Tibial nerve (tissue), 4 donors: Measurements from ENCODE around the gene USP8. TPM values are rescaled to one million over a fixed set of nuclear protein-coding genes. Genes with fewer than 3 reads are reported as not detected.

Source experiments
- DNase-seq, 2 donors: peaks; one replicate each; pipeline ENCODE4 v3.0.0-alpha.2; 2019; ENCODE audit warnings: low spot score in 2 of 2
- H3K27ac ChIP-seq, 4 donors: fragments of 200-600 bp; sonication (generic) in 3 of 4; one replicate each; pipeline ENCODE4 v1.5.1; 2017 to 2019; ENCODE audit warnings: mild to moderate bottlenecking in 1 of 4
- H3K27me3 ChIP-seq, 2 donors: fragments of 200-600 bp; sonication (generic) in 1 of 2; one replicate each; pipeline versions ENCODE4 v1.5.1 to v1.6.0; 2017 to 2019
- H3K36me3 ChIP-seq, 3 donors: fragments of 200-600 bp; sonication (generic); one replicate each; pipeline ENCODE4 v1.5.1; 2018 to 2019
- H3K4me1 ChIP-seq, 4 donors: fragments of 200-600 bp; sonication (generic) in 3 of 4; one replicate each; pipeline ENCODE4 v1.5.1; 2017 to 2019
- H3K4me3 ChIP-seq, 4 donors: fragments of 200-600 bp; sonication (generic) in 3 of 4; one replicate each; pipeline ENCODE4 v1.5.1; 2017 to 2019; ENCODE audit warnings: mild to moderate bottlenecking in 1 of 4, moderate library complexity in 1 of 4
- H3K9me3 ChIP-seq, 4 donors: fragments of 200-600 bp; sonication (generic) in 3 of 4; one replicate each; pipeline ENCODE4 v1.5.1; 2017 to 2019
- CTCF ChIP-seq, 5 experiments: fragments of 200-600 bp in 3 of 5; fragments of 450-650 bp in 2 of 5; sonication (generic) in 3 of 5; IDR thresholded peaks; one replicate each; pipeline ENCODE4 v1.5.1; 2016 to 2019; ENCODE audit warnings: antibody characterized with exemption in 5 of 5, mild to moderate bottlenecking in 3 of 5, moderate library complexity in 2 of 5
- EP300 ChIP-seq, 2 donors: sonication (generic); formaldehyde crosslinking; IDR thresholded peaks; one replicate each; pipeline ENCODE4 v1.6.1; 2017; ENCODE audit warnings: antibody characterized with exemption in 2 of 2, mild to moderate bottlenecking in 1 of 2
- POLR2A ChIP-seq, 2 donors: fragments of 450-650 bp; IDR thresholded peaks; one replicate each; pipeline ENCODE4 v1.6.1; 2017; ENCODE audit warnings: antibody characterized with exemption in 2 of 2, mild to moderate bottlenecking in 2 of 2, moderate library complexity in 2 of 2
- WGBS, 2 donors: methylation state at CpG; one replicate each; pipeline ENCODE4 v1.1.5; 2018; 5-methylcytosine and 5-hydroxymethylcytosine counted together
- total RNA-seq, 4 donors: library from RNA; depleted of rRNA; stranded (reverse); fragments of >200 nt; gene quantifications; one replicate each; pipeline ENCODE4 v1.1.0, GENCODE V29; 2016

Gene USP8
- total RNA-seq, 4 donors from 2014 or later: 39.8 to 97.2 (median 53.5) TPM

DNA sequence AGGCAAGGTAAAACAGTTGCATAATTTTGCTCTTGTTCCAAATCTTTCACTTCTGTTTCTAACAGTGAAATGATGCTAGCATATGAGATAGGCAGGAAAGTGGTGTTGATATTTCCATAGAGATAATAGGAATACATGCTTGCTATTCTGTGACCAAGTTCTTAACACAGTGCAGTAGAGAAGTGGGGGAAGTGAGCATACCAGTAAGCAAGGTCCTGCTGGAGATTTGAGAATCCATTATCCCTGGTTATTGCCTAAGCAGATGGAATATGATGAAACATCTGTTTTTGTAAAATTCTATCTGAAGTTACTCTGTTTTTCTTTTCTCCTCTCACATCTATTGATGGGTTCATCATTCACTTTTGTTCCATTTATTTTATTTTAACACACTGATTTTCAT lies 28.7 kb downstream of the USP8 start:
- H3K27me3 ChIP-seq: no peaks in the 10 kb centered on the region
- H3K9me3 ChIP-seq: no peaks in the 10 kb centered on the region
- no peak overlapping the region for H3K4me3 ChIP-seq
- no peak for DNase-seq
- peaks cover 0 to 10% (median 0%) of the 10 kb centered on the region in 4 donors for H3K4me1 ChIP-seq
- TF ChIP-seq EP300 (IDR thresholded peaks at IDR 0.05) (no peak), POLR2A (IDR thresholded peaks at IDR 0.05) (no peak), CTCF (IDR thresholded peaks at IDR 0.05) (no peak)
- peaks cover 0 to 33% (median 0%) of the 10 kb centered on the region in 3 donors for H3K36me3 ChIP-seq
- no peak overlapping the region for H3K27ac ChIP-seq

GRCh38 chr15:50458348-50459112 lies 34.3 kb downstream of the USP8 start:
- TF ChIP-seq POLR2A (IDR thresholded peaks at IDR 0.05): no peak
- 73 to 78% methylated on average over 7 of the region's 7 CpGs for WGBS, 2 donors
- no peak for DNase-seq
- Histone ChIP-seq H3K9me3 (no peaks in the 10 kb centered on the region), H3K4me1 (no peaks in the 10 kb centered on the region), H3K36me3 (peaks cover 0 to 67% (median 5%) of the 10 kb centered on the region in 3 donors), H3K4me3 (no peak overlapping the region), H3K27me3 (no peaks in the 10 kb centered on the region), H3K27ac (no peak overlapping the region)

DNA sequence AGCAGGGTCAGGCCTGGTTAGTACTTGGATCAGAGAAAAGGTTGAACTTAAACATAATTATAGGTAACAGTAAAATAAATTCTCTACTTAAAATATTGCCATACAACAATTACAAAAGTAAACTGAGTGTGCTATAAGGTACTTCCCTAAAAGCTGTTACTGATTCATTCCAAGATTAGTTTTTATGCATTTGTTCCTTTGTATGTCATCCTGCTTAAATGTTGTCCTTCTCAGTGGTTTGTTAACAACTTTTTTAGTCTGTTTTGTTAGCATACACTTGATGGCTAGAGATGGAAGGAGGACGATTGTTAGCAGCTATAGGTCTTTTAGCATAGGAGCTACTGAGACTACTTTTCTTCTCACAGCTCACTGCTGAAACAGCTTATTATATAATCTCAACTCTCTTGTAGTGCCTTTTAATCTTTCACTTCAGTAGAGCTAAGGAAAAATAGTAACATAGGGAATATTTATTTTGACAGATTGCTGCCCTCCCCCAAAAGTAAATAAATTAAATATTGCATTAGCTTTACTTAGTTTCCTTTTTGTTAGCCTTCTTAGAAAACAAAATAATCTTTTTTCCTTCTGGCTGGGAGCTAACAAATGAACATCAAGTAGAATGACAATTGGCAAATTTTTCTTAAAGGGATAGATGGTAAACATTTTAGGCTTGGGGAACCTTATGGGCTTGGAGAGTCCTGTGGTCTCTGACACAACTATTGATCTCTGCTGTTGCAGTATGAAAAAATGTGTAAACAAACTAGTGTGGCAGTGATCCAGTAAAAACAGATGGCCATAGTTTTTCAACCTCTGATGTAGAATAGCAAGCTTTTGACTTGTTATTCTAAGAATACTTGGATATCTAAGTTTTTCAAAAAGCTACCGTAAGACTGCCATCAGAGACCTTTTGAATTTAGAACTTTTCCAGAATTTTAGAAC lies 39.5 kb downstream of the USP8 start:
- Histone ChIP-seq H3K4me3 (no peak overlapping the region), H3K36me3 (peaks cover 3 to 63% (median 11%) of the 10 kb centered on the region in 3 donors), H3K4me1 (no peaks in the 10 kb centered on the region), H3K9me3 (no peaks in the 10 kb centered on the region), H3K27me3 (no peaks in the 10 kb centered on the region), H3K27ac (no peak overlapping the region)
- no peak for DNase-seq
- WGBS, 2 donors: 43 to 53% methylated on average over 2 of the region's 2 CpGs
- TF ChIP-seq EP300 (IDR thresholded peaks at IDR 0.05) (no peak), CTCF (IDR thresholded peaks at IDR 0.05) (no peak), POLR2A (IDR thresholded peaks at IDR 0.05) (no peak)

DNA sequence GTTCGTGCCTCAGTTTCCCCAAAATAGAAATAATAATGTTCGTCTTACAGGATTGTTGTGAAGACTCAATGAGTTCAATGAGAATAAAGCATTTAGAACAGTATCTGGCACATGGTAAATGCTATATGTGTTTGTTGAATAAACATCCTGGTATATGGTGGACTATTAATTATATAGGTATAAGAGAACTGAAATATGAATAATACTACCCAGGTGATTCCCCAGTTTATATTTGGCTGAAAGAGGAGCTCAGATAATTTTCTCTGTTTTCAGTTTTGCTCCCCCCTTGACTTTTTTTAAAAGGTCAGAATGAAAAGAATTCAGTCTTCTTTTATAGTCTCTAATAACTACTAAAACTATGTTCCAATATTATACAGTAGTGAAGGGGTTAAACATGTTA lies 46.9 kb downstream of the USP8 start:
- no peaks in the 10 kb centered on the region for H3K27me3 ChIP-seq
- no peak overlapping the region for H3K27ac ChIP-seq
- TF ChIP-seq POLR2A (IDR thresholded peaks at IDR 0.05) (no peak), EP300 (IDR thresholded peaks at IDR 0.05) (no peak), CTCF (IDR thresholded peaks at IDR 0.05) (no peak)
- H3K36me3 ChIP-seq: peaks cover 3 to 78% (median 20%) of the 10 kb centered on the region in 3 donors
- H3K4me1 ChIP-seq: no peaks in the 10 kb centered on the region
- no peak for DNase-seq
- H3K9me3 ChIP-seq: no peaks in the 10 kb centered on the region
- 91 to 92% methylated on average over 2 of the region's 2 CpGs for WGBS, 2 donors
- no peak overlapping the region for H3K4me3 ChIP-seq

- TF ChIP-seq EP300 (IDR thresholded peaks at IDR 0.05): no peak
- no peak for TF ChIP-seq CTCF (IDR thresholded peaks at IDR 0.05)
- no peak for TF ChIP-seq POLR2A (IDR thresholded peaks at IDR 0.05)
- H3K27me3 ChIP-seq: no peaks in the 10 kb centered on the region
- DNase-seq: no peak
- no peaks in the 10 kb centered on the region for H3K4me1 ChIP-seq
- no peaks in the 10 kb centered on the region for H3K9me3 ChIP-seq
- no peak overlapping the region for H3K27ac ChIP-seq
- peaks cover 0 to 96% (median 26%) of the 10 kb centered on the region in 3 donors for H3K36me3 ChIP-seq
- H3K4me3 ChIP-seq: no peak overlapping the region
- WGBS, 2 donors: 92 to 95% methylated on average over 12 of the region's 12 CpGs
Measured at GRCh38 chr15:50476143-50476542, 51.9 kb downstream of the USP8 start.
